Smooth muscle cell (in vitro differentiated cells): ENCODE measurements around the gene CMTM8. TPM values are rescaled to one million over a fixed set of nuclear protein-coding genes. Genes with fewer than 3 reads are reported as not detected.

Experiments used
- DNase-seq: peaks from one replicate; lab custom pipeline; 2025; ENCODE audit not compliant: unreplicated experiment; lab: John Stamatoyannopoulos, UW
- H2AFZ ChIP-seq: fragments of 200-600 bp; sonication (generic); 2 replicates; pipeline ENCODE4 v1.6.0; 2016; ENCODE audit warnings: antibody characterized with exemption, low read depth, mild to moderate bottlenecking
- H3F3A ChIP-seq: fragments of 200-600 bp; sonication (generic); 2 replicates; pipeline ENCODE4 v1.6.0; 2017; ENCODE audit warnings: antibody characterized with exemption, low read depth
- H3K27ac ChIP-seq: fragments of 200-600 bp; sonication (generic); 2 replicates; pipeline ENCODE4 v1.5.1; 2016; ENCODE audit warnings: low read depth, mild to moderate bottlenecking
- H3K27me3 ChIP-seq: fragments of 200-600 bp; sonication (generic); 2 replicates; pipeline ENCODE4 v1.6.1; 2016; ENCODE audit warnings: low read depth, mild to moderate bottlenecking
- H3K36me3 ChIP-seq: fragments of 200-600 bp; sonication (generic); 2 replicates; pipeline ENCODE4 v1.5.1; 2016; ENCODE audit warnings: low read depth
- H3K4me1 ChIP-seq: fragments of 200-600 bp; sonication (generic); 2 replicates; pipeline ENCODE4 v1.5.1; 2016; ENCODE audit warnings: low read depth
- H3K4me2 ChIP-seq: fragments of 200-600 bp; sonication (generic); 2 replicates; pipeline ENCODE4 v1.6.0; 2016; ENCODE audit warnings: mild to moderate bottlenecking
- H3K4me3 ChIP-seq: fragments of 200-600 bp; sonication (generic); 2 replicates; pipeline ENCODE4 v1.5.1; 2016; ENCODE audit warnings: mild to moderate bottlenecking
- H3K79me2 ChIP-seq: fragments of 200-600 bp; sonication (generic); 2 replicates; pipeline ENCODE4 v1.6.0; 2016; ENCODE audit warnings: low read depth, mild to moderate bottlenecking
- H3K9ac ChIP-seq: fragments of 200-600 bp; sonication (generic); 2 replicates; pipeline ENCODE4 v1.6.0; 2016; ENCODE audit warnings: low read depth
- H3K9me3 ChIP-seq: fragments of 200-600 bp; sonication (generic); replicated peaks from 2 replicates; pipeline ENCODE4 v1.5.1; 2016; ENCODE audit warnings: low read depth
- H4K20me1 ChIP-seq: fragments of 200-600 bp; sonication (generic); 2 replicates; pipeline ENCODE4 v1.6.0; 2016; ENCODE audit warnings: low read depth
- WGBS: methylation state at CpG from one replicate; pipeline ENCODE4 v1.1.7; 2016; ENCODE audit warnings: low lambda C conversion rate; 5-methylcytosine and 5-hydroxymethylcytosine counted together
- polyA plus RNA-seq: library from polyadenylated mRNA; unstranded; fragments of >200 nt; fragmentation: Nextera tagmentation; extraction: Ambion mirVana; gene quantifications from 2 replicates; pipeline ENCODE4 v1.2.1, GENCODE V29; 2016
- total RNA-seq: library from RNA; depleted of rRNA; stranded (reverse); fragments of >200 nt; gene quantifications from 2 replicates; pipeline ENCODE4 v1.2.3, GENCODE V29; 2014
- TF ChIP-seq, protein P1 (sequence below): fragments of 200-600 bp; sonication (generic); IDR thresholded peaks from 2 replicates; pipeline ENCODE4 v1.5.1; 2017; ENCODE audit warnings: borderline replicate concordance, mild to moderate bottlenecking, antibody characterized with exemption; ENCODE audit not compliant: insufficient read depth, poor library complexity, severe bottlenecking

The CMTM8 gene
- total and polyA plus RNA-seq, 2 experiments from 2014 or later: 1.9 TPM

DNA sequence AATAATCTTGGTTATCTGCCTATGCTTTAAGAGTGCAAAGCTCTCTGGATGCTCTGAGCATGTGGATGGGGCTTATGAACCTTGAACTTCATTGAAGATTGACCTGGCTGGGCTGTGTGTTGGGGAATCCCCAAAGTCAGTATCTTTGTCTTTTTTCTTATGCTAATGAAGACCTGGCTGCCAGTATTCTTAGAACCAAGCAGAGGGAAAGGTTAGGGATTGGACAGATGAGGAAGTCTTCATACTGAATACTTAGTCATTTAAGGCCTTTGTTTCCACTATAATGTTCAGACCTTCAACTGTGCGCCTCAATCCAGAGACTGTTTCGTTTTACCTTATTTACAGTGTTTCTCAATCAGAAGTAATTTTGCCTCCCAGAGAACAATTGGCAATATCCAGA lies 110.7 kb downstream of the CMTM8 start:
- Histone ChIP-seq H3K9me3 (no peaks in the 10 kb centered on the region), H3K9ac (no peak overlapping the region), H4K20me1 (no peaks in the 10 kb centered on the region), H3K27ac (no peak overlapping the region), H3K27me3 (no peaks in the 10 kb centered on the region), H3K79me2 (no peaks in the 10 kb centered on the region), H3K36me3 (no peaks in the 10 kb centered on the region), H3K4me3 (no peak overlapping the region), H3K4me1 (peaks cover 8% of the 10 kb centered on the region), H3F3A (peaks cover 7% of the 10 kb centered on the region), H3K4me2 (no peak overlapping the region), H2AFZ (no peak overlapping the region)
- TF ChIP-seq, protein P1, sequence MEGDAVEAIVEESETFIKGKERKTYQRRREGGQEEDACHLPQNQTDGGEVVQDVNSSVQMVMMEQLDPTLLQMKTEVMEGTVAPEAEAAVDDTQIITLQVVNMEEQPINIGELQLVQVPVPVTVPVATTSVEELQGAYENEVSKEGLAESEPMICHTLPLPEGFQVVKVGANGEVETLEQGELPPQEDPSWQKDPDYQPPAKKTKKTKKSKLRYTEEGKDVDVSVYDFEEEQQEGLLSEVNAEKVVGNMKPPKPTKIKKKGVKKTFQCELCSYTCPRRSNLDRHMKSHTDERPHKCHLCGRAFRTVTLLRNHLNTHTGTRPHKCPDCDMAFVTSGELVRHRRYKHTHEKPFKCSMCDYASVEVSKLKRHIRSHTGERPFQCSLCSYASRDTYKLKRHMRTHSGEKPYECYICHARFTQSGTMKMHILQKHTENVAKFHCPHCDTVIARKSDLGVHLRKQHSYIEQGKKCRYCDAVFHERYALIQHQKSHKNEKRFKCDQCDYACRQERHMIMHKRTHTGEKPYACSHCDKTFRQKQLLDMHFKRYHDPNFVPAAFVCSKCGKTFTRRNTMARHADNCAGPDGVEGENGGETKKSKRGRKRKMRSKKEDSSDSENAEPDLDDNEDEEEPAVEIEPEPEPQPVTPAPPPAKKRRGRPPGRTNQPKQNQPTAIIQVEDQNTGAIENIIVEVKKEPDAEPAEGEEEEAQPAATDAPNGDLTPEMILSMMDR: no peak
- DNase-seq: no peak
- WGBS: 97% methylated on average over 2 of the region's 2 CpGs

- no peaks in the 10 kb centered on the region for H3K79me2 ChIP-seq
- TF ChIP-seq, protein P1: no peak
- H3K27me3 ChIP-seq: no peaks in the 10 kb centered on the region
- no peak overlapping the region for H3K4me3 ChIP-seq
- H3K27ac ChIP-seq: no peak overlapping the region
- no peaks in the 10 kb centered on the region for H3K36me3 ChIP-seq
- no peak for DNase-seq
- H3K4me2 ChIP-seq: no peak overlapping the region
- no peak overlapping the region for H2AFZ ChIP-seq
- peaks cover 8% of the 10 kb centered on the region for H3K4me1 ChIP-seq
- no peak overlapping the region for H3K9ac ChIP-seq
- H3K9me3 ChIP-seq: no peaks in the 10 kb centered on the region
- H3F3A ChIP-seq: peaks cover 5% of the 10 kb centered on the region
- H4K20me1 ChIP-seq: no peaks in the 10 kb centered on the region
These were observed 114.1 kb downstream of the CMTM8 start for GRCh38 chr3:32352563-32352962.

GRCh38 chr3:32353351-32353750 lies 114.9 kb downstream of the CMTM8 start:
- Histone ChIP-seq H3K4me3 (no peak overlapping the region), H2AFZ (no peak overlapping the region), H3K27me3 (no peaks in the 10 kb centered on the region), H3K36me3 (no peaks in the 10 kb centered on the region), H3K9ac (no peak overlapping the region), H3K27ac (no peak overlapping the region), H3K4me2 (no peak overlapping the region), H4K20me1 (no peaks in the 10 kb centered on the region), H3F3A (no peaks in the 10 kb centered on the region), H3K4me1 (peaks cover 4% of the 10 kb centered on the region), H3K9me3 (no peaks in the 10 kb centered on the region), H3K79me2 (no peaks in the 10 kb centered on the region)
- no peak for DNase-seq
- TF ChIP-seq, protein P1: no peak
- 96% methylated on average over 2 of the region's 2 CpGs for WGBS

GRCh38 chr3:32354362-32354778 lies 115.9 kb downstream of the CMTM8 start:
- no peak for DNase-seq
- WGBS: 15% methylated on average over 8 of the region's 8 CpGs
- Histone ChIP-seq H3K9me3 (no peaks in the 10 kb centered on the region), H4K20me1 (no peaks in the 10 kb centered on the region), H3K36me3 (no peaks in the 10 kb centered on the region), H3K27me3 (no peaks in the 10 kb centered on the region), H3K4me1 (peaks cover 4% of the 10 kb centered on the region), H3F3A (no peaks in the 10 kb centered on the region), H2AFZ (peak overlapping the region; percentile 12), H3K9ac (no peak overlapping the region), H3K27ac (peak overlapping the region; percentile 52), H3K4me2 (peak overlapping the region; percentile 27), H3K4me3 (no peak overlapping the region), H3K79me2 (no peaks in the 10 kb centered on the region)
- TF ChIP-seq, protein P1: no peak
